NB4 (cell line): ENCODE data around the gene BACH1.

Source experiments
- POLR2A ChIP-seq: IDR thresholded peaks from 2 replicates; pipeline ENCODE4 v1.6.1; 2011; ENCODE audit warnings: mild to moderate bottlenecking; ENCODE audit not compliant: insufficient read length; ENCODE audit errors: extremely low read depth
- TF ChIP-seq, protein P1 (sequence below): IDR thresholded peaks from one replicate; pipeline ENCODE4 v1.5.1; 2012; ENCODE audit warnings: low read depth, low read length
- TF ChIP-seq, protein P2 (sequence below): IDR thresholded peaks from 2 replicates; pipeline ENCODE4 v1.6.1; 2011; ENCODE audit warnings: low read depth, low read length

DNA sequence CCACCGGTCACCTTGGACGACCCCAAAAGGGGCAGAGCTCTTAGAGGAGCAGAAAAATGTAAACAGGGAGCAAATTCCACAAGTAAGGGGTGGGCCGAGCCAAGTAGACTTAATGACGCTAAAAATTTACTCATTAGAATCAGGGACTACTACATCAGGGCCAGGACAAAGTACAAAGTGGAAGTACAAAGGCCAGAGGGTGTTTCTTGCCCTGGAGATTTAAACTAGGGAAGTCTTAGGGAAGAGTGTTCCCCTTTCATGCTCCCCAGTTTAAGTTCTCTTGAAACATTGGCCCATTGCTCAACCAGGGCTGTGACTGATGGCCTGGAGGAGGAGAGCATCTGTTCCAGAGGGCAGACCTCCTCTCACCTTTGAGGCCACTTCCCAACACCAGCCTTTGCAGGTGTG, 48.6 kb downstream of the BACH1 start:
- TF ChIP-seq, protein P1, sequence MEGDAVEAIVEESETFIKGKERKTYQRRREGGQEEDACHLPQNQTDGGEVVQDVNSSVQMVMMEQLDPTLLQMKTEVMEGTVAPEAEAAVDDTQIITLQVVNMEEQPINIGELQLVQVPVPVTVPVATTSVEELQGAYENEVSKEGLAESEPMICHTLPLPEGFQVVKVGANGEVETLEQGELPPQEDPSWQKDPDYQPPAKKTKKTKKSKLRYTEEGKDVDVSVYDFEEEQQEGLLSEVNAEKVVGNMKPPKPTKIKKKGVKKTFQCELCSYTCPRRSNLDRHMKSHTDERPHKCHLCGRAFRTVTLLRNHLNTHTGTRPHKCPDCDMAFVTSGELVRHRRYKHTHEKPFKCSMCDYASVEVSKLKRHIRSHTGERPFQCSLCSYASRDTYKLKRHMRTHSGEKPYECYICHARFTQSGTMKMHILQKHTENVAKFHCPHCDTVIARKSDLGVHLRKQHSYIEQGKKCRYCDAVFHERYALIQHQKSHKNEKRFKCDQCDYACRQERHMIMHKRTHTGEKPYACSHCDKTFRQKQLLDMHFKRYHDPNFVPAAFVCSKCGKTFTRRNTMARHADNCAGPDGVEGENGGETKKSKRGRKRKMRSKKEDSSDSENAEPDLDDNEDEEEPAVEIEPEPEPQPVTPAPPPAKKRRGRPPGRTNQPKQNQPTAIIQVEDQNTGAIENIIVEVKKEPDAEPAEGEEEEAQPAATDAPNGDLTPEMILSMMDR: no peak
- TF ChIP-seq, protein P2, sequence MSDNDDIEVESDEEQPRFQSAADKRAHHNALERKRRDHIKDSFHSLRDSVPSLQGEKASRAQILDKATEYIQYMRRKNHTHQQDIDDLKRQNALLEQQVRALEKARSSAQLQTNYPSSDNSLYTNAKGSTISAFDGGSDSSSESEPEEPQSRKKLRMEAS: no peak
- no peak for TF ChIP-seq POLR2A
